IgD-negative memory B cell (primary cell): ENCODE data around the gene ATRN. TPM values are rescaled to one million over a fixed set of nuclear protein-coding genes. Genes with fewer than 3 reads are reported as not detected.

ENCODE experiments used
- H3K27ac Mint-ChIP-seq, 3 donors: one replicate each; pipeline ENCODE4 v1.8.0; 2020 to 2022; ENCODE audit warnings: mild to moderate bottlenecking in 3 of 3, mixed read lengths in 3 of 3, moderate library complexity in 1 of 3
- H3K27me3 Mint-ChIP-seq: one replicate; pipeline ENCODE4 v1.8.0; 2021; ENCODE audit warnings: mixed read lengths
- H3K36me3 Mint-ChIP-seq: one replicate; pipeline ENCODE4 v1.8.0; 2020; ENCODE audit warnings: mild to moderate bottlenecking, mixed read lengths
- H3K4me1 Mint-ChIP-seq, 3 donors: one replicate each; pipeline ENCODE4 v1.8.0; 2020 to 2022; ENCODE audit warnings: mixed read lengths in 3 of 3, mild to moderate bottlenecking in 1 of 3
- H3K4me3 Mint-ChIP-seq, 4 donors: one replicate each; pipeline ENCODE4 v1.8.0; 2020 to 2022; ENCODE audit warnings: mild to moderate bottlenecking in 4 of 4, mixed read lengths in 4 of 4, moderate library complexity in 3 of 4
- H3K9me3 Mint-ChIP-seq, 3 donors: one replicate each; pipeline ENCODE4 v1.8.0; 2020 to 2021; ENCODE audit warnings: mixed read lengths in 3 of 3, mild to moderate bottlenecking in 1 of 3
- polyA plus RNA-seq: library from polyadenylated mRNA; unstranded; fragments of 300-500 nt; fragmentation: Illumina TruSeq; gene quantifications from one replicate; pipeline ENCODE4 v1.2.3, GENCODE V29; 2021

ATRN gene
- polyA plus RNA-seq, 1 donor from 2014 or later: 7.7 TPM

- Mint-ChIP-seq H3K9me3 (no peaks in the 10 kb centered on the region), H3K27ac (no peak overlapping the region), H3K36me3 (no peaks in the 10 kb centered on the region), H3K4me3 (no peak overlapping the region), H3K4me1 (peaks cover 0 to 6% (median 4%) of the 10 kb centered on the region in 3 donors), H3K27me3 (peaks cover 33% of the 10 kb centered on the region)
Measured at GRCh38 chr20:3680701-3681351, 210.0 kb downstream of the ATRN start.

GRCh38 chr20:3681352-3681930, 210.6 kb downstream of the ATRN start:
- Mint-ChIP-seq H3K9me3 (no peaks in the 10 kb centered on the region), H3K36me3 (no peaks in the 10 kb centered on the region), H3K4me1 (peaks cover 0 to 6% (median 4%) of the 10 kb centered on the region in 3 donors), H3K27ac (no peak overlapping the region), H3K4me3 (no peak overlapping the region), H3K27me3 (peaks cover 33% of the 10 kb centered on the region)

GRCh38 chr20:3681931-3682781, 211.3 kb downstream of the ATRN start, which contains the start of gene ADAM33:
Gene ADAM33 (minus strand): TSS chr20:3682010. CDS start chr20:3682004, 6 bp downstream.
- H3K36me3 Mint-ChIP-seq: no peaks in the 10 kb centered on the region
- H3K27me3 Mint-ChIP-seq: peaks cover 29% of the 10 kb centered on the region
- no peak within 1 kb of the TSS for H3K4me3 Mint-ChIP-seq
- peaks cover 0 to 6% (median 0%) of the 10 kb centered on the region in 3 donors for H3K4me1 Mint-ChIP-seq
- no peak within 1 kb of the TSS for H3K27ac Mint-ChIP-seq
- H3K9me3 Mint-ChIP-seq: no peaks in the 10 kb centered on the region

- H3K9me3 Mint-ChIP-seq: no peaks in the 10 kb centered on the region
- H3K36me3 Mint-ChIP-seq: no peaks in the 10 kb centered on the region
- H3K4me3 Mint-ChIP-seq: no peak overlapping the region
- H3K27ac Mint-ChIP-seq: no peak overlapping the region
- H3K27me3 Mint-ChIP-seq: peaks cover 18% of the 10 kb centered on the region
- peaks cover 0 to 6% (median 0%) of the 10 kb centered on the region in 3 donors for H3K4me1 Mint-ChIP-seq
Measured at GRCh38 chr20:3685341-3685740, 214.5 kb downstream of the ATRN start.

GRCh38 chr20:3686421-3686820, 215.6 kb downstream of the ATRN start:
- no peak overlapping the region for H3K27ac Mint-ChIP-seq
- peaks cover 0 to 6% (median 0%) of the 10 kb centered on the region in 3 donors for H3K4me1 Mint-ChIP-seq
- no peaks in the 10 kb centered on the region for H3K36me3 Mint-ChIP-seq
- no peak overlapping the region for H3K4me3 Mint-ChIP-seq
- peaks cover 13% of the 10 kb centered on the region for H3K27me3 Mint-ChIP-seq
- H3K9me3 Mint-ChIP-seq: no peaks in the 10 kb centered on the region

GRCh38 chr20:3686867-3687321, 216.1 kb downstream of the ATRN start:
- peak overlapping the region in 1 of 3 donors; percentile 22 for H3K27ac Mint-ChIP-seq
- H3K27me3 Mint-ChIP-seq: peaks cover 13% of the 10 kb centered on the region
- H3K4me3 Mint-ChIP-seq: no peak overlapping the region
- H3K9me3 Mint-ChIP-seq: no peaks in the 10 kb centered on the region
- peaks cover 0 to 6% (median 0%) of the 10 kb centered on the region in 3 donors for H3K4me1 Mint-ChIP-seq
- no peaks in the 10 kb centered on the region for H3K36me3 Mint-ChIP-seq

GRCh38 chr20:3687655-3688054, 216.8 kb downstream of the ATRN start:
- Mint-ChIP-seq H3K36me3 (no peaks in the 10 kb centered on the region), H3K4me3 (peak overlapping the region in 1 of 4 donors; percentile 33), H3K27ac (no peak overlapping the region), H3K9me3 (no peaks in the 10 kb centered on the region), H3K4me1 (peaks cover 0 to 6% (median 0%) of the 10 kb centered on the region in 3 donors), H3K27me3 (peaks cover 9% of the 10 kb centered on the region)

- H3K9me3 Mint-ChIP-seq: no peaks in the 10 kb centered on the region
- H3K4me3 Mint-ChIP-seq: no peak overlapping the region
Measured at GRCh38 chr20:3689978-3690377, 219.2 kb downstream of the ATRN start.

GRCh38 chr20:3690413-3690812, 219.6 kb downstream of the ATRN start:
- no peaks in the 10 kb centered on the region for H3K4me1 Mint-ChIP-seq
- no peaks in the 10 kb centered on the region for H3K27me3 Mint-ChIP-seq
- H3K27ac Mint-ChIP-seq: no peak overlapping the region
- H3K36me3 Mint-ChIP-seq: no peaks in the 10 kb centered on the region
- no peak overlapping the region for H3K4me3 Mint-ChIP-seq
- no peaks in the 10 kb centered on the region for H3K9me3 Mint-ChIP-seq

More at GRCh38 chr20:3689978-3690377, 219.2 kb downstream of the ATRN start:
- Mint-ChIP-seq H3K27me3 (no peaks in the 10 kb centered on the region), H3K27ac (no peak overlapping the region), H3K4me1 (no peaks in the 10 kb centered on the region), H3K36me3 (no peaks in the 10 kb centered on the region)

GRCh38 chr20:3691306-3691705, 220.5 kb downstream of the ATRN start:
- Mint-ChIP-seq H3K9me3 (no peaks in the 10 kb centered on the region), H3K4me3 (no peak overlapping the region), H3K27ac (no peak overlapping the region), H3K27me3 (no peaks in the 10 kb centered on the region), H3K36me3 (no peaks in the 10 kb centered on the region), H3K4me1 (no peaks in the 10 kb centered on the region)

- Mint-ChIP-seq H3K9me3 (no peaks in the 10 kb centered on the region), H3K36me3 (no peaks in the 10 kb centered on the region), H3K4me3 (no peak overlapping the region), H3K27ac (no peak overlapping the region), H3K27me3 (no peaks in the 10 kb centered on the region), H3K4me1 (no peaks in the 10 kb centered on the region)
Measured at GRCh38 chr20:3691897-3692296, 221.1 kb downstream of the ATRN start.

- H3K4me1 Mint-ChIP-seq: no peaks in the 10 kb centered on the region
- no peaks in the 10 kb centered on the region for H3K36me3 Mint-ChIP-seq
- H3K27me3 Mint-ChIP-seq: no peaks in the 10 kb centered on the region
Measured at GRCh38 chr20:3692706-3693294, 222.0 kb downstream of the ATRN start.

GRCh38 chr20:3693376-3693775, 222.6 kb downstream of the ATRN start:
- H3K36me3 Mint-ChIP-seq: no peaks in the 10 kb centered on the region
- no peaks in the 10 kb centered on the region for H3K27me3 Mint-ChIP-seq
- no peak overlapping the region for H3K4me3 Mint-ChIP-seq
- no peaks in the 10 kb centered on the region for H3K4me1 Mint-ChIP-seq
- no peak overlapping the region for H3K27ac Mint-ChIP-seq
- H3K9me3 Mint-ChIP-seq: no peaks in the 10 kb centered on the region

More at GRCh38 chr20:3692706-3693294, 222.0 kb downstream of the ATRN start:
- Mint-ChIP-seq H3K27ac (no peak overlapping the region), H3K4me3 (no peak overlapping the region), H3K9me3 (no peaks in the 10 kb centered on the region)

GRCh38 chr20:3694864-3695263, 224.0 kb downstream of the ATRN start:
- no peak overlapping the region for H3K4me3 Mint-ChIP-seq
- peak overlapping the region in 1 of 3 donors; percentile 35 for H3K27ac Mint-ChIP-seq
- no peaks in the 10 kb centered on the region for H3K4me1 Mint-ChIP-seq
- peaks cover 1% of the 10 kb centered on the region for H3K36me3 Mint-ChIP-seq
- H3K27me3 Mint-ChIP-seq: no peaks in the 10 kb centered on the region
- H3K9me3 Mint-ChIP-seq: no peaks in the 10 kb centered on the region

- Mint-ChIP-seq H3K4me3 (no peak overlapping the region), H3K9me3 (no peaks in the 10 kb centered on the region), H3K27me3 (no peaks in the 10 kb centered on the region), H3K4me1 (no peaks in the 10 kb centered on the region), H3K36me3 (peaks cover 1% of the 10 kb centered on the region), H3K27ac (no peak overlapping the region)
Measured at GRCh38 chr20:3696200-3696599, 225.4 kb downstream of the ATRN start.
